ENCODE measurements around the gene CCDC186.

The CCDC186 gene

GRCh38 chr10:114103284-114103683 lies 70.7 kb downstream of the CCDC186 start:
- peak; percentile 97 for FAIRE-seq

GRCh38 chr10:114102256-114102655 lies 71.7 kb downstream of the CCDC186 start:
- FAIRE-seq, result no peak

- no peak for FAIRE-seq
These were observed 72.9 kb downstream of the CCDC186 start for GRCh38 chr10:114100848-114101741.

- FAIRE-seq, result no peak
These were observed 77.1 kb downstream of the CCDC186 start for GRCh38 chr10:114096864-114097263.

GRCh38 chr10:114095559-114096337 lies 78.3 kb downstream of the CCDC186 start:
- FAIRE-seq, result no peak

- no peak for FAIRE-seq
These were observed 79.2 kb downstream of the CCDC186 start for GRCh38 chr10:114094795-114095194.

GRCh38 chr10:114087655-114088054 lies 86.3 kb downstream of the CCDC186 start:
- FAIRE-seq, result no peak

- no peak for FAIRE-seq
These were observed 86.7 kb downstream of the CCDC186 start for GRCh38 chr10:114087255-114087654.

- no peak for FAIRE-seq
These were observed 89.8 kb downstream of the CCDC186 start for GRCh38 chr10:114084215-114084614.

- FAIRE-seq, result no peak
These were observed 91.0 kb downstream of the CCDC186 start for GRCh38 chr10:114083040-114083439.

GRCh38 chr10:114081911-114082583 lies 92.0 kb downstream of the CCDC186 start:
- FAIRE-seq, result no peak

- no peak for FAIRE-seq
These were observed 94.6 kb downstream of the CCDC186 start for GRCh38 chr10:114079421-114079820.

- FAIRE-seq, result no peak
These were observed 95.7 kb downstream of the CCDC186 start for GRCh38 chr10:114078346-114078745.

GRCh38 chr10:114077815-114078219 lies 96.2 kb downstream of the CCDC186 start:
- FAIRE-seq, result no peak

- FAIRE-seq, result no peak
These were observed 96.7 kb downstream of the CCDC186 start for GRCh38 chr10:114077347-114077746.

- FAIRE-seq, result no peak
These were observed 98.9 kb downstream of the CCDC186 start for GRCh38 chr10:114075093-114075492.

- no peak for FAIRE-seq
These were observed 100.4 kb downstream of the CCDC186 start for GRCh38 chr10:114073395-114074186.

- no peak for FAIRE-seq
These were observed 102.8 kb downstream of the CCDC186 start for GRCh38 chr10:114071178-114071577.

Measured in islet of Langerhans (tissue), 1 donor.